Endothelial cell of umbilical vein (primary cell): Measurements from ENCODE around the gene C6orf89. TPM values are rescaled to one million over a fixed set of nuclear protein-coding genes. Genes with fewer than 3 reads are reported as not detected.

ENCODE experiments used
- BruUV-seq: library from RNA; stranded (reverse); fragments of 400-500 nt; replicated peaks from 2 replicates; lab custom pipeline; 2021; lab: Mats Ljungman, UMichigan
- CTCF ChIA-PET: fragments of 300-600, 350-600 bp; sonication (Branson Sonifier 250); formaldehyde crosslinking; loops from one replicate; lab custom pipeline; 2021; ENCODE audit warnings: antibody characterized with exemption, inconsistent platforms; lab: Charles Lee
- POLR2A ChIA-PET: fragments of 300-600, 350-600 bp; sonication (Branson Sonifier 250); formaldehyde crosslinking; loops from one replicate; lab custom pipeline; 2021; ENCODE audit warnings: antibody characterized with exemption, inconsistent platforms; lab: Charles Lee
- DNase-seq: peaks from one replicate; pipeline ENCODE4 v3.0.0-alpha.2; 2011; ENCODE audit warnings: low read depth, low spot score
- FAIRE-seq: peaks from 2 replicates; lab custom pipeline; 2011; peaks lifted over from hg19 to GRCh38; lab: Jason Lieb, UNC
- H2AFZ ChIP-seq: 2 replicates; pipeline ENCODE4 v1.6.0; 2012; ENCODE audit warnings: low read depth, low read length, control low read depth, inconsistent platforms
- H3K27ac ChIP-seq: 2 replicates; pipeline ENCODE4 v1.5.1; 2011; ENCODE audit warnings: low read depth, mild to moderate bottlenecking, control low read depth, low read length, moderate library complexity; ENCODE audit not compliant: insufficient read depth
- H3K27me3 ChIP-seq, 2 experiments: 2 replicates each; pipeline versions ENCODE4 v1.6.0 to v1.6.1; 2011; ENCODE audit warnings: low read length in 2 of 2, mixed read lengths in 1 of 2; ENCODE audit not compliant: control insufficient read depth in 2 of 2, insufficient read depth in 2 of 2
- H3K36me3 ChIP-seq, 2 experiments: 2 replicates in 1 of 2; 3 replicates in 1 of 2; pipeline ENCODE4 v1.5.1; 2011; ENCODE audit warnings: low read length in 2 of 2, mild to moderate bottlenecking in 1 of 2, moderate library complexity in 1 of 2; ENCODE audit not compliant: control insufficient read depth in 2 of 2, insufficient read depth in 2 of 2; ENCODE audit errors: extremely low read depth in 1 of 2
- H3K4me1 ChIP-seq: 3 replicates; pipeline ENCODE4 v1.5.1; 2011; ENCODE audit warnings: mild to moderate bottlenecking, low read length; ENCODE audit not compliant: control insufficient read depth, insufficient read depth; ENCODE audit errors: extremely low read depth
- H3K4me2 ChIP-seq: 2 replicates; pipeline ENCODE4 v1.6.1; 2011; ENCODE audit warnings: low read length, control low read depth, mixed read lengths; ENCODE audit not compliant: insufficient read depth
- H3K4me3 ChIP-seq, 3 experiments: fragments of 200-600 bp in 1 of 3; sonication (generic), shearing (Covaris generic) in 1 of 3; replicated peaks in 1 of 3; 2 replicates each; pipeline ENCODE4 v1.5.1; 2011 to 2016; ENCODE audit warnings: control low read depth in 3 of 3, low read length in 3 of 3, mild to moderate bottlenecking in 2 of 3, inconsistent platforms in 1 of 3, low read depth in 1 of 3, moderate library complexity in 1 of 3; ENCODE audit not compliant: insufficient read depth in 1 of 3
- H3K79me2 ChIP-seq: 2 replicates; pipeline ENCODE4 v1.6.0; 2012; ENCODE audit warnings: low read length, inconsistent platforms; ENCODE audit not compliant: control insufficient read depth, insufficient read depth
- H3K9ac ChIP-seq: replicated peaks from 2 replicates; pipeline ENCODE3; 2011; ENCODE audit warnings: low read length, control low read depth; ENCODE audit not compliant: insufficient read depth; ENCODE audit errors: extremely low read depth
- H3K9me1 ChIP-seq: replicated peaks from 3 replicates; pipeline ENCODE4 v1.6.0; 2011; ENCODE audit warnings: mild to moderate bottlenecking, low read length; ENCODE audit not compliant: control insufficient read depth, insufficient read depth; ENCODE audit errors: extremely low read depth
- H3K9me3 ChIP-seq: replicated peaks from 2 replicates; pipeline ENCODE4 v1.5.1; 2012; ENCODE audit warnings: low read length, inconsistent platforms; ENCODE audit not compliant: control insufficient read depth, insufficient read depth
- H4K20me1 ChIP-seq: replicated peaks from 2 replicates; pipeline ENCODE3; 2011; ENCODE audit warnings: mild to moderate bottlenecking, low read length; ENCODE audit not compliant: control insufficient read depth, insufficient read depth; ENCODE audit errors: extremely low read depth
- EZH2 ChIP-seq: IDR thresholded peaks from 2 replicates; pipeline ENCODE4 v1.6.1; 2012; ENCODE audit warnings: borderline replicate concordance, low read depth, mild to moderate bottlenecking, moderate library complexity, low read length, inconsistent platforms; ENCODE audit not compliant: severe bottlenecking
- FOS ChIP-seq: IDR thresholded peaks from 2 replicates; pipeline ENCODE4 v1.6.1; 2011; ENCODE audit warnings: mild to moderate bottlenecking, low read length, moderate library complexity, borderline replicate concordance; ENCODE audit not compliant: insufficient read depth
- GATA2 ChIP-seq: IDR thresholded peaks from 2 replicates; pipeline ENCODE4 v1.7.0; 2011; ENCODE audit warnings: low read depth, mild to moderate bottlenecking, moderate library complexity, mixed read lengths, low read length; ENCODE audit not compliant: insufficient read length, insufficient read depth
- JUN ChIP-seq: IDR thresholded peaks from 2 replicates; pipeline ENCODE4 v1.6.1; 2011; ENCODE audit warnings: borderline replicate concordance, low read depth; ENCODE audit not compliant: insufficient read length, insufficient read depth
- MYC ChIP-seq: IDR thresholded peaks from one replicate; pipeline ENCODE4 v1.6.1; 2011; ENCODE audit warnings: mild to moderate bottlenecking, low read depth, low read length
- POLR2A ChIP-seq: IDR thresholded peaks from 2 replicates; pipeline ENCODE4 v1.6.1; 2012; ENCODE audit warnings: low read depth, mild to moderate bottlenecking, control low read depth, low read length
- POLR2AphosphoS5 ChIP-seq: IDR thresholded peaks from 2 replicates; pipeline ENCODE4 v1.6.1; 2012; ENCODE audit warnings: low read depth, mild to moderate bottlenecking, control low read depth, low read length, moderate library complexity; ENCODE audit not compliant: insufficient read depth
- dilution Hi-C: fragments of 300-500 bp; cut with MboI; formaldehyde crosslinking; loops from one replicate; pipeline ENCODE4 v1.15.0; 2019; ENCODE audit warnings: low sequenced_read_pairs; ENCODE audit not compliant: extremely low pct_ligation_motif_present
- intact Hi-C: fragments of 100-400 bp; cut with micrococcal nuclease; formaldehyde crosslinking; loops from one replicate; pipeline ENCODE4 v1.10.0; 2022
- polyA plus RNA-seq, 4 experiments: library from polyadenylated mRNA; depleted of rRNA in 3 of 4; stranded (reverse) in 3 of 4; unstranded in 1 of 4; fragments of >200 nt; gene quantifications; 2 replicates each; pipeline versions ENCODE4 v1.2.1 to v1.2.3, GENCODE V29; 2011 to 2012; ENCODE audit warnings: missing spikeins in 1 of 4
- total RNA-seq: library from RNA; stranded (reverse); gene quantifications from 2 replicates; pipeline ENCODE4 v1.2.3, GENCODE V29; 2021
- TF ChIP-seq, protein P1 (sequence below): IDR thresholded peaks from 2 replicates; pipeline ENCODE4 v1.6.1; 2011; ENCODE audit not compliant: insufficient read depth, insufficient read length
- TF ChIP-seq, protein P2 (sequence below), 2 donors: IDR thresholded peaks; 1 replicate in 1 of 2; 2 replicates in 1 of 2; pipeline ENCODE4 v1.5.1; 2011; ENCODE audit warnings: low read length in 2 of 2, mild to moderate bottlenecking in 2 of 2, moderate library complexity in 2 of 2, control low read depth in 1 of 2, inconsistent platforms in 1 of 2, low read depth in 1 of 2; ENCODE audit not compliant: insufficient read depth in 1 of 2; ENCODE audit errors: extremely low read depth in 1 of 2

The C6orf89 gene
- total and polyA plus RNA-seq, 2 donors (not counting 3 experiments of a cell fraction or from before 2014, with no cell fraction given): 18.2 to 34.0 TPM

GRCh38 chr6:36852481-36853147 lies 33.1 kb upstream of the C6orf89 start:
- Histone ChIP-seq H3K9ac (peak overlapping the region; percentile 27), H3K4me3 (no peak overlapping the region), H3K9me3 (no peaks in the 10 kb centered on the region), H3K36me3 (peaks cover 2 to 11% of the 10 kb centered on the region in 2 experiments), H3K4me1 (peaks cover 30% of the 10 kb centered on the region), H3K27me3 (no peaks in the 10 kb centered on the region), H4K20me1 (no peaks in the 10 kb centered on the region), H3K79me2 (no peaks in the 10 kb centered on the region), H3K9me1 (no peaks in the 10 kb centered on the region), H3K4me2 (peak overlapping the region; percentile 13), H2AFZ (no peak overlapping the region), H3K27ac (peak overlapping the region; percentile 84)
- TSS peak; percentile 81 for BruUV-seq
- CTCF ChIA-PET: interaction anchor here (0.9 to 8.7 kb wide), 25 partner anchors 10 to 357 kb away, joined by 3 to 552 read pairs (median 12); partner anchors contain the start of genes C6orf89 and PPIL1
- intact Hi-C loops: loop anchor here (10.0 kb wide), 1 partner anchor 228 kb away; no protein-coding TSS in a partner anchor
- TF ChIP-seq, protein P1, sequence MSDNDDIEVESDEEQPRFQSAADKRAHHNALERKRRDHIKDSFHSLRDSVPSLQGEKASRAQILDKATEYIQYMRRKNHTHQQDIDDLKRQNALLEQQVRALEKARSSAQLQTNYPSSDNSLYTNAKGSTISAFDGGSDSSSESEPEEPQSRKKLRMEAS: no peak
- peak; percentile 19 for TF ChIP-seq POLR2A
- no peak for TF ChIP-seq MYC
- TF ChIP-seq EZH2: no peak
- TF ChIP-seq FOS: no peak
- peak; percentile 12 for TF ChIP-seq POLR2AphosphoS5
- no peak for TF ChIP-seq GATA2
- TF ChIP-seq JUN: no peak
- TF ChIP-seq, protein P2, sequence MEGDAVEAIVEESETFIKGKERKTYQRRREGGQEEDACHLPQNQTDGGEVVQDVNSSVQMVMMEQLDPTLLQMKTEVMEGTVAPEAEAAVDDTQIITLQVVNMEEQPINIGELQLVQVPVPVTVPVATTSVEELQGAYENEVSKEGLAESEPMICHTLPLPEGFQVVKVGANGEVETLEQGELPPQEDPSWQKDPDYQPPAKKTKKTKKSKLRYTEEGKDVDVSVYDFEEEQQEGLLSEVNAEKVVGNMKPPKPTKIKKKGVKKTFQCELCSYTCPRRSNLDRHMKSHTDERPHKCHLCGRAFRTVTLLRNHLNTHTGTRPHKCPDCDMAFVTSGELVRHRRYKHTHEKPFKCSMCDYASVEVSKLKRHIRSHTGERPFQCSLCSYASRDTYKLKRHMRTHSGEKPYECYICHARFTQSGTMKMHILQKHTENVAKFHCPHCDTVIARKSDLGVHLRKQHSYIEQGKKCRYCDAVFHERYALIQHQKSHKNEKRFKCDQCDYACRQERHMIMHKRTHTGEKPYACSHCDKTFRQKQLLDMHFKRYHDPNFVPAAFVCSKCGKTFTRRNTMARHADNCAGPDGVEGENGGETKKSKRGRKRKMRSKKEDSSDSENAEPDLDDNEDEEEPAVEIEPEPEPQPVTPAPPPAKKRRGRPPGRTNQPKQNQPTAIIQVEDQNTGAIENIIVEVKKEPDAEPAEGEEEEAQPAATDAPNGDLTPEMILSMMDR (IDR thresholded peaks at IDR 0.05; ENCODE audit: extremely low read depth in 1 of 2, insufficient read depth in 1 of 2, low read depth in 1 of 2, low read length in 2 of 2): peak; percentile 15 to 23
- dilution Hi-C loops: loop anchor here (5.0 kb wide), 1 partner anchor 40 kb away; no protein-coding TSS in a partner anchor
- POLR2A ChIA-PET: interaction anchor here (0.5 kb wide), 1 partner anchor 25 kb away, joined by 4 read pairs; no protein-coding TSS in a partner anchor
- FAIRE-seq (peak; percentile 83), DNase-seq (peak; percentile 50)
